Measurements from ENCODE around the gene GLIS2. TPM values are rescaled to one million over a fixed set of nuclear protein-coding genes. Genes with fewer than 3 reads are reported as not detected.

The GLIS2 gene
- total RNA-seq, 2 experiments from 2014 or later: not detected

GRCh38 chr16:4270595-4270994 lies 45.3 kb upstream of the GLIS2 start:
- peaks cover 21% of the 10 kb centered on the region for H3K36me3 Mint-ChIP-seq (ENCODE audit: low read depth)
- Histone ChIP-seq H3K4me3 (ENCODE audit: low read length) (peak overlapping the region; percentile 100), H3K27ac (ENCODE audit: low read depth in 1 of 2, low read length in 2 of 2) (no peak overlapping the region), H3K9me3 (ENCODE audit: control insufficient read depth in 1 of 2, insufficient read depth in 1 of 2, low read length in 2 of 2) (no peaks in the 10 kb centered on the region), H3K36me3 (ENCODE audit: insufficient read depth, low read length) (no peaks in the 10 kb centered on the region), H3K27me3 (ENCODE audit: control insufficient read depth in 1 of 2, insufficient read depth in 2 of 2, low read length in 2 of 2) (no peaks in the 10 kb centered on the region), H3K4me1 (ENCODE audit: insufficient read depth, low read length) (peaks cover 25% of the 10 kb centered on the region)
- intact Hi-C loops (cut with DNase I, micrococcal nuclease): loop anchor here (2.0 to 5.0 kb wide), 3 partner anchors 37 to 496 kb away; partner anchors contain the start of genes PAM16 (in 1 of the 2) and ZNF500 (in 1 of the 2)
- peaks cover 11% of the 10 kb centered on the region for H3K4me1 Mint-ChIP-seq (ENCODE audit: low read depth)
- ATAC-seq (ENCODE audit: poor library complexity) (no peak), DNase-seq (no peak)
- no peaks in the 10 kb centered on the region for H3K9me3 Mint-ChIP-seq
- peak overlapping the region; percentile 89 for H3K4me3 Mint-ChIP-seq
- TF ChIP-seq CTCF (IDR thresholded peaks at IDR 0.05): no peak
- POLR2A ChIA-PET: interaction anchor here (3.6 to 5.4 kb wide), 3 partner anchors 11 to 39 kb away, joined by 16 to 179 read pairs (median 48); no protein-coding TSS in a partner anchor
- peak overlapping the region; percentile 97 for H3K27ac Mint-ChIP-seq
- H3K27me3 Mint-ChIP-seq: peaks cover 5% of the 10 kb centered on the region
- CTCF ChIA-PET: interaction anchor here (0.6 to 7.0 kb wide), 2 partner anchors 15 to 17 kb away, joined by 5 to 83 read pairs; no protein-coding TSS in a partner anchor

GRCh38 chr16:4271176-4272113 lies 44.4 kb upstream of the GLIS2 start:
- H3K4me1 ChIP-seq (ENCODE audit: insufficient read depth, low read length): peaks cover 25% of the 10 kb centered on the region
- no peaks in the 10 kb centered on the region for H3K27me3 ChIP-seq (ENCODE audit: control insufficient read depth in 1 of 2, insufficient read depth in 2 of 2, low read length in 2 of 2)
- H3K9me3 ChIP-seq (ENCODE audit: control insufficient read depth in 1 of 2, insufficient read depth in 1 of 2, low read length in 2 of 2): no peaks in the 10 kb centered on the region
- peak overlapping the region; percentile 100 for H3K4me3 ChIP-seq (ENCODE audit: low read length)
- Mint-ChIP-seq H3K27me3 (peaks cover 5% of the 10 kb centered on the region), H3K27ac (peak overlapping the region; percentile 97), H3K36me3 (ENCODE audit: low read depth) (peaks cover 17% of the 10 kb centered on the region), H3K4me1 (ENCODE audit: low read depth) (peaks cover 11% of the 10 kb centered on the region), H3K9me3 (no peaks in the 10 kb centered on the region), H3K4me3 (peak overlapping the region; percentile 89)
- TF ChIP-seq CTCF (IDR thresholded peaks at IDR 0.05): no peak
- H3K27ac ChIP-seq (ENCODE audit: low read depth in 1 of 2, low read length in 2 of 2): peak overlapping the region; percentile 68 to 72
- intact Hi-C loops (cut with DNase I, micrococcal nuclease): loop anchor here (1.0 to 5.0 kb wide), 5 partner anchors 17 to 495 kb away; partner anchors contain the start of genes PAM16 (in 1 of the 2) and ZNF500 (in 1 of the 2)
- DNase-seq (peak; percentile 74 to 93 (median 86)), ATAC-seq (ENCODE audit: poor library complexity) (peak; percentile 81)
- CTCF ChIA-PET: interaction anchor here (0.6 to 7.0 kb wide), 7 partner anchors 12 to 562 kb away, joined by 3 to 83 read pairs (median 3); partner anchors contain the start of gene CDIP1
- no peaks in the 10 kb centered on the region for H3K36me3 ChIP-seq (ENCODE audit: insufficient read depth, low read length)
- POLR2A ChIA-PET: interaction anchor here (0.6 to 5.4 kb wide), 16 partner anchors 12 to 554 kb away, joined by 3 to 179 read pairs (median 4); partner anchors contain the start of genes ADCY9, CORO7, MGRN1 and PAM16

Measured in CD4-positive, alpha-beta T cell (primary cell).